ENCODE measurements around the gene GOLGA6L10. TPM values are rescaled to one million over a fixed set of nuclear protein-coding genes. Genes with fewer than 3 reads are reported as not detected.
"Not testable (repeated sequence)": the region's sequence is repeated elsewhere in the genome, so short reads cannot be mapped to it uniquely, and the experiment has no call there.

Gene GOLGA6L10
- total RNA-seq, 1 experiment from 2014 or later = 3.8 TPM

DNA sequence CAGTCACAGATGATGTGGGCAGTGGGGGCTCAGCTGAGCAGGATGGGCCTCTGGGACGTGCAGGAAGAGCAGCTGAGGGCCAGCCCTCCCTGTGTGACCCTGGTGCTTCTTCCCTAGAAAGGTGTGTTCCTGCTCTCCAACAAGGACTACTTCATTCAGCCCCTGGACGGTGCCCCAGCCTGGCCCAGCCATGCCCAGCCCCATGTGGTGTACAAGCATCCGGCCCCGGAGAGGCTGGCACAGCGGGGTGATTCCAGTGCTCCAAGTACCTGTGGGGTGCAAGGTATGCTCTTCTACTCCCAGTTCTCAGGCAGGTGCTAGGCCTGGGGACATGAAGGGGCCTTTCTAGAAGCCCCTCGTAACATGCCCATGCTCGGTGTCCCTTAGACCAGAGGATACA is 48.4 kb downstream of the GOLGA6L10 start:
- no peaks in the 10 kb centered on the region for H3K9me3 Mint-ChIP-seq (ENCODE audit: unreplicated experiment)
- H3K36me3 Mint-ChIP-seq (ENCODE audit: insufficient read depth, unreplicated experiment) = no peaks in the 10 kb centered on the region
- Histone ChIP-seq H3K27me3 (replicated peaks; ENCODE audit: control insufficient read depth, insufficient read depth, low read length) (no peaks in the 10 kb centered on the region), H3K9me3 (no peaks in the 10 kb centered on the region), H3K4me1 (no peaks in the 10 kb centered on the region), H3K4me3 (ENCODE audit: low read depth, low read length) (no peak overlapping the region), H3K36me3 (ENCODE audit: control insufficient read depth, insufficient read depth, low read length) (no peaks in the 10 kb centered on the region)
- no peak overlapping the region for H3K4me3 Mint-ChIP-seq (ENCODE audit: unreplicated experiment)
- BruUV-seq (replicated peaks) = no TSS peak
- ChIA-PET POLR2A (no interaction called here), CTCF (no interaction called here)
- no peak for TF ChIP-seq CTCF (IDR thresholded peaks at IDR 0.05; ENCODE audit: insufficient read depth in 1 of 2, low read depth in 1 of 2, low read length in 1 of 2, severe bottlenecking in 1 of 2, unreplicated experiment in 1 of 2)
- intact Hi-C loops (cut with micrococcal nuclease; ENCODE audit: unreplicated experiment) = no loop called here
- H3K27me3 Mint-ChIP-seq (ENCODE audit: insufficient read depth, unreplicated experiment) = no peaks in the 10 kb centered on the region
- DNase-seq = no peak
- no peaks in the 10 kb centered on the region for H3K4me1 Mint-ChIP-seq (ENCODE audit: low read depth, unreplicated experiment)
- H3K27ac Mint-ChIP-seq (ENCODE audit: unreplicated experiment) = no peak overlapping the region

GRCh38 chr15:82300326-82300725 is 48.9 kb downstream of the GOLGA6L10 start:
- H3K27me3 Mint-ChIP-seq (ENCODE audit: insufficient read depth, unreplicated experiment); H3K27me3 ChIP-seq (replicated peaks; ENCODE audit: control insufficient read depth, insufficient read depth, low read length); DNase-seq; H3K4me1 Mint-ChIP-seq (ENCODE audit: low read depth, unreplicated experiment); H3K9me3 ChIP-seq; POLR2A ChIA-PET; H3K4me3 Mint-ChIP-seq (ENCODE audit: unreplicated experiment); H3K4me1 ChIP-seq; H3K36me3 Mint-ChIP-seq (ENCODE audit: insufficient read depth, unreplicated experiment); H3K27ac Mint-ChIP-seq (ENCODE audit: unreplicated experiment); H3K4me3 ChIP-seq (ENCODE audit: low read depth, low read length); H3K9me3 Mint-ChIP-seq (ENCODE audit: unreplicated experiment); H3K36me3 ChIP-seq (ENCODE audit: control insufficient read depth, insufficient read depth, low read length); BruUV-seq (replicated peaks); intact Hi-C loops (cut with micrococcal nuclease; ENCODE audit: unreplicated experiment); CTCF ChIA-PET: not testable (repeated sequence)

DNA sequence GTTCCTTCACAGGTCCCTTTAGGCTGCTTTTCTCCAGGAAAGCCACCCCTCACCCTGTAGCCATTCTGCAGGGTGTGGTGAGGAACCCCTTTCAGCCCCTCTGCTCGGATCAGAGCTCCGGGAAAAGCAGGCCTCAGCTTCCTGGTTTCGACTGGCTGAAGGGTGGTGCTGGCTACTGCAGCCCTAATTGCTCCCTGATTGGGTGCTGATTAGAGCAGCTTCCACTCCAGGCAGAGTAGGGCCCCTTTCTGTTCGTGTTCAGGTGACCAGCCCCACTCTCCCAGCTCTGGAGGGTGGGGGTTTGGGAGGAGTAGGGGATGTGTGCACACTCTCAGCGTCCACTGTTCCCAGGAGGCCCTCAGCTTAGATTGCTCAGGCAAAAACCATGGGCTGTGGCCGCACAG is 49.8 kb downstream of the GOLGA6L10 start:
- H3K27ac Mint-ChIP-seq (ENCODE audit: unreplicated experiment); H3K4me1 Mint-ChIP-seq (ENCODE audit: low read depth, unreplicated experiment); H3K27me3 Mint-ChIP-seq (ENCODE audit: insufficient read depth, unreplicated experiment); POLR2A ChIA-PET; H3K4me1 ChIP-seq; CTCF ChIA-PET; DNase-seq; H3K4me3 Mint-ChIP-seq (ENCODE audit: unreplicated experiment); H3K36me3 ChIP-seq (ENCODE audit: control insufficient read depth, insufficient read depth, low read length); intact Hi-C loops (cut with micrococcal nuclease; ENCODE audit: unreplicated experiment); BruUV-seq (replicated peaks); H3K36me3 Mint-ChIP-seq (ENCODE audit: insufficient read depth, unreplicated experiment); H3K9me3 ChIP-seq; H3K4me3 ChIP-seq (ENCODE audit: low read depth, low read length); H3K9me3 Mint-ChIP-seq (ENCODE audit: unreplicated experiment); H3K27me3 ChIP-seq (replicated peaks; ENCODE audit: control insufficient read depth, insufficient read depth, low read length): not testable (repeated sequence)

- no peaks in the 10 kb centered on the region for H3K27me3 Mint-ChIP-seq (ENCODE audit: insufficient read depth, unreplicated experiment)
- Histone ChIP-seq H3K4me3 (ENCODE audit: low read depth, low read length) (no peak overlapping the region), H3K27me3 (replicated peaks; ENCODE audit: control insufficient read depth, insufficient read depth, low read length) (no peaks in the 10 kb centered on the region), H3K9me3 (no peaks in the 10 kb centered on the region), H3K36me3 (ENCODE audit: control insufficient read depth, insufficient read depth, low read length) (no peaks in the 10 kb centered on the region), H3K4me1 (no peaks in the 10 kb centered on the region)
- intact Hi-C loops (cut with micrococcal nuclease; ENCODE audit: unreplicated experiment) = no loop called here
- no peak for DNase-seq
- H3K4me1 Mint-ChIP-seq (ENCODE audit: low read depth, unreplicated experiment) = no peaks in the 10 kb centered on the region
- no peaks in the 10 kb centered on the region for H3K36me3 Mint-ChIP-seq (ENCODE audit: insufficient read depth, unreplicated experiment)
- POLR2A ChIA-PET = no interaction called here
- TF ChIP-seq CTCF (IDR thresholded peaks at IDR 0.05; ENCODE audit: insufficient read depth in 1 of 2, low read depth in 1 of 2, low read length in 1 of 2, severe bottlenecking in 1 of 2, unreplicated experiment in 1 of 2) = no peak
- H3K4me3 Mint-ChIP-seq (ENCODE audit: unreplicated experiment) = no peak overlapping the region
- no peak overlapping the region for H3K27ac Mint-ChIP-seq (ENCODE audit: unreplicated experiment)
- no peaks in the 10 kb centered on the region for H3K9me3 Mint-ChIP-seq (ENCODE audit: unreplicated experiment)
- BruUV-seq (replicated peaks) = no TSS peak
- CTCF ChIA-PET = no interaction called here
These were observed 50.8 kb downstream of the GOLGA6L10 start for GRCh38 chr15:82298520-82298919.
